BLaER1 (cell line): ENCODE measurements around the gene CD9.

Experiments
- H3K27ac ChIP-seq: shearing (Covaris generic); formaldehyde crosslinking; 2 replicates; pipeline ENCODE4 v1.8.1; 2022
- H3K27me3 ChIP-seq: shearing (Covaris generic); formaldehyde crosslinking; 2 replicates; pipeline ENCODE4 v1.8.1; 2022
- H3K36me3 ChIP-seq: shearing (Covaris generic); formaldehyde crosslinking; 2 replicates; pipeline ENCODE4 v1.8.1; 2022
- H3K4me1 ChIP-seq: shearing (Covaris generic); formaldehyde crosslinking; 2 replicates; pipeline ENCODE4 v1.8.1; 2022
- H3K4me2 ChIP-seq: shearing (Covaris generic); formaldehyde crosslinking; 2 replicates; pipeline ENCODE4 v1.8.1; 2022
- H3K4me3 ChIP-seq: shearing (Covaris generic); formaldehyde crosslinking; 2 replicates; pipeline ENCODE4 v1.8.1; 2022
- H3K9ac ChIP-seq: shearing (Covaris generic); formaldehyde crosslinking; 2 replicates; pipeline ENCODE4 v1.8.1; 2022
- H3K9me3 ChIP-seq: shearing (Covaris generic); formaldehyde crosslinking; 2 replicates; pipeline ENCODE4 v1.8.1; 2022
- H4K20me1 ChIP-seq: shearing (Covaris generic); formaldehyde crosslinking; 2 replicates; pipeline ENCODE4 v1.8.1; 2022
- Cebpa-rat ChIP-seq: shearing (Covaris generic); IDR thresholded peaks from 2 replicates; pipeline ENCODE4 v1.8.1; 2022

The CD9 gene

DNA sequence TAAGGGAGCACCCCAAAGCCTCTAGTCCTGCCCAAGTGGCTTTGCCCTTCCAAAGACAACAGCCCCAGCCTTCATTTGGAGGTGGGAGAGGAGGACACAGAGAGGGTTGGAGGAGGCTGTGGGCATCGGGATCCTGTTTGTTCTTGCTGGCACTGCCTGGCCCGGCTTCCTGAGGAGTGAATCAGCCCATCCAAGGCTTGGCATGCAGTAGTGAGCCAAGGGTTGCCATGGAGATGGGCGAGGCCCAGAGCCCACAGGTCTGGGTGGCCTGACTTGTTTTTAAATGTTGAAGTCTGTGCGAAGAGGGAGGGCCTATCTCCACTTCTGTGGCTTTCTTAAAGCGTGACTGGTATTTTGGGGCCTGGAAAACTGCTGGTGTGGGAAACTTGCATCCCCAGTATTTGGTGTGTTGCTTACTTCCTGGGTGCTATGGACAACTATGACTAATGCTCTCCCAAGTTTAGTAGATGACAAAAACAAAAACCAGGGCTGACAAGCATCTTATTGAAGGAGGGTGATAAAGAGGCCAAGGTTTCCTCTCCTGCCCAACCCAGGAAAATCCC, 15.8 kb downstream of the CD9 start:
- peaks cover 97% of the 10 kb centered on the region for H3K36me3 ChIP-seq
- H4K20me1 ChIP-seq: peaks cover 75% of the 10 kb centered on the region
- H3K27ac ChIP-seq: peak overlapping the region; percentile 99
- TF ChIP-seq Cebpa-rat: no peak
- peak overlapping the region; percentile 15; the same call in 1 of the 2 replicates for H3K4me3 ChIP-seq
- peaks cover 100% of the 10 kb centered on the region for H3K4me1 ChIP-seq
- no peaks in the 10 kb centered on the region for H3K27me3 ChIP-seq
- no peaks in the 10 kb centered on the region for H3K9me3 ChIP-seq
- peak overlapping the region; percentile 100 for H3K4me2 ChIP-seq
- peak overlapping the region; percentile 99 for H3K9ac ChIP-seq

DNA sequence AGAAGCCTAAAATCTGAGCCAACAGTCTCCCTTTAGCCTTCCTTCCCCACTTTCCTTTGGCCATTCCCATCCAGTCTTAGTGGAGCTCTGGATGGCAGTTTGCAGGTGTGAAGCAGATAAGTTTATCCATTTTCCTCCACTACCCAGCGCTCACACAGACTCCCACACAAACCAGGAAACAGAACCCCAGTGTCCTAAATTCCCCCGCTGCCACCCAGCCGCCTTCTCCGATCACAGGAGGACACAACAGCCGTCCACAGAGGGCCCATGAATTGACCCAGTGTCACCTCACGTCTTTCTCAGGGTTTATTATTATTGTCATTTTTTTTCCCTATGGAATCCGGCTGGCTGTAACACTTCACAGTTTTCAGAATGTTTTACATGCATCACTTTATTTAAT, 16.4 kb downstream of the CD9 start:
- Histone ChIP-seq H3K4me1 (peaks cover 100% of the 10 kb centered on the region), H3K4me3 (no peak overlapping the region), H3K27ac (peak overlapping the region; percentile 99), H4K20me1 (peaks cover 81% of the 10 kb centered on the region), H3K27me3 (no peaks in the 10 kb centered on the region), H3K9ac (peak overlapping the region; percentile 99; the same call in 1 of the 2 replicates), H3K4me2 (peak overlapping the region; percentile 100), H3K9me3 (no peaks in the 10 kb centered on the region), H3K36me3 (peaks cover 97% of the 10 kb centered on the region)
- TF ChIP-seq Cebpa-rat: no peak

GRCh38 chr12:6218347-6218925, 18.2 kb downstream of the CD9 start:
- no peak overlapping the region for H3K4me3 ChIP-seq
- H4K20me1 ChIP-seq: peaks cover 95% of the 10 kb centered on the region
- H3K27me3 ChIP-seq: no peaks in the 10 kb centered on the region
- TF ChIP-seq Cebpa-rat: no peak
- H3K9me3 ChIP-seq: no peaks in the 10 kb centered on the region
- H3K4me2 ChIP-seq: peak overlapping the region; percentile 100
- H3K27ac ChIP-seq: peak overlapping the region; percentile 99; the same call in 1 of the 2 replicates
- peaks cover 90% of the 10 kb centered on the region for H3K36me3 ChIP-seq
- H3K4me1 ChIP-seq: peaks cover 100% of the 10 kb centered on the region
- H3K9ac ChIP-seq: peak overlapping the region; percentile 44

- H3K27me3 ChIP-seq: no peaks in the 10 kb centered on the region
- peaks cover 80% of the 10 kb centered on the region for H4K20me1 ChIP-seq
- H3K4me3 ChIP-seq: no peak overlapping the region
- peak overlapping the region; percentile 100 for H3K4me2 ChIP-seq
- peaks cover 88% of the 10 kb centered on the region for H3K36me3 ChIP-seq
- no peak for TF ChIP-seq Cebpa-rat
- H3K4me1 ChIP-seq: peaks cover 100% of the 10 kb centered on the region
- no peaks in the 10 kb centered on the region for H3K9me3 ChIP-seq
- peak overlapping the region; percentile 31 for H3K9ac ChIP-seq
- peak overlapping the region; percentile 96 for H3K27ac ChIP-seq
Observed at GRCh38 chr12:6219980-6220379, 19.8 kb downstream of the CD9 start.

DNA sequence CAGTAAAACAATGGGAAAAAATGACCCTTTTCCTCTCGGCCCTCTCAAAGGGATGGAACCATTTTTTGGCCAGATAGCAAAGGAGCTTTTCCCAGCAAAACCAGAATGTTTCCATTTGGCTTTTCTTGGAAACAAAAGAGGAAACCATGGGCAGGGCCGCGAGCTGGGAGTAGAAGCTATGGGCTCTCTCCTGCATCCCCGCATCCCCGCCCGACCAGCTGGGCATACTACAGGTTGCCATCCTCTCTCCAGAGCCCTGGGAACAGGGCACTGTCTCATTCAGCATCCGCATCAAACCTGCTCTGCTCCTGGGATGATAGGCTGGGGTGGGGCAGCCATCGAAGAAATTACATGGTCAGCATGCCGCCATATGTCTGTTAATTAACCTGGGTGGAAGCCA, 20.9 kb downstream of the CD9 start:
- H4K20me1 ChIP-seq: peaks cover 68% of the 10 kb centered on the region
- H3K4me3 ChIP-seq: no peak overlapping the region
- H3K9me3 ChIP-seq: no peaks in the 10 kb centered on the region
- H3K4me2 ChIP-seq: peak overlapping the region; percentile 100
- no peak for TF ChIP-seq Cebpa-rat
- H3K27me3 ChIP-seq: no peaks in the 10 kb centered on the region
- peaks cover 86% of the 10 kb centered on the region for H3K36me3 ChIP-seq
- H3K27ac ChIP-seq: peak overlapping the region; percentile 96
- peak overlapping the region; percentile 31 for H3K9ac ChIP-seq
- peaks cover 100% of the 10 kb centered on the region for H3K4me1 ChIP-seq

GRCh38 chr12:6222078-6222654, 22.0 kb downstream of the CD9 start:
- Histone ChIP-seq H3K9ac (peak overlapping the region; percentile 61), H4K20me1 (peaks cover 58% of the 10 kb centered on the region), H3K4me3 (no peak overlapping the region; the same call in 1 of the 2 replicates), H3K4me1 (peaks cover 100% of the 10 kb centered on the region), H3K27me3 (no peaks in the 10 kb centered on the region), H3K27ac (peak overlapping the region; percentile 96), H3K4me2 (peak overlapping the region; percentile 100), H3K9me3 (no peaks in the 10 kb centered on the region), H3K36me3 (peaks cover 86% of the 10 kb centered on the region)
- TF ChIP-seq Cebpa-rat: no peak

DNA sequence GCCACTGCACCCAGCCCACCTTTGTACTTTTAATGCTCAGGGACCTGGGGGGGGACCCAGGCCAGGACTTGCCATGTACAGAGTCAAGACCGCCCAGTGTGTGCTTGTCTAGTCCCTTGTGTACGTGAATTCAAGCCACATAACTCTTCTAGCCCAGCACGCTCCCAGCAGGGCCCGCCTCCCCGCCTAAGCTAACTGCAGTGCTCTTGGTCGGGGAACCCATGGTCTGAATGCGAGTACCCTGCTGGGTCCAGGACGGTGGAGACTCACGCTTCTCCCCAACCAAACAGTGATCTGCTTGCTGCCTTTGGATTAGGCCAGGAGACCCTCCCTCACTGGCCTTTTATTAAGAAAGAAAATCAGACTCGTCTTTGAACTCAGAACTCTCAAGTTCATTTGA, 23.3 kb downstream of the CD9 start:
- peak overlapping the region; percentile 57 for H3K4me3 ChIP-seq
- H3K4me2 ChIP-seq: peak overlapping the region; percentile 100
- H3K9ac ChIP-seq: peak overlapping the region; percentile 87
- no peak; the same call in 1 of the 2 replicates for TF ChIP-seq Cebpa-rat
- H3K27ac ChIP-seq: peak overlapping the region; percentile 96
- peaks cover 44% of the 10 kb centered on the region for H4K20me1 ChIP-seq
- peaks cover 86% of the 10 kb centered on the region for H3K36me3 ChIP-seq
- no peaks in the 10 kb centered on the region for H3K9me3 ChIP-seq
- H3K27me3 ChIP-seq: no peaks in the 10 kb centered on the region
- H3K4me1 ChIP-seq: peaks cover 100% of the 10 kb centered on the region

- Histone ChIP-seq H3K4me1 (peaks cover 100% of the 10 kb centered on the region), H3K4me2 (peak overlapping the region; percentile 100), H4K20me1 (peaks cover 34% of the 10 kb centered on the region), H3K36me3 (peaks cover 86% of the 10 kb centered on the region), H3K27me3 (no peaks in the 10 kb centered on the region), H3K27ac (peak overlapping the region; percentile 96), H3K4me3 (peak overlapping the region; percentile 57), H3K9me3 (no peaks in the 10 kb centered on the region), H3K9ac (peak overlapping the region; percentile 87)
- no peak for TF ChIP-seq Cebpa-rat
Observed at GRCh38 chr12:6224550-6224949, 24.4 kb downstream of the CD9 start.

GRCh38 chr12:6225630-6226001, 25.4 kb downstream of the CD9 start:
- no peak for TF ChIP-seq Cebpa-rat
- Histone ChIP-seq H3K4me3 (peak overlapping the region; percentile 57), H3K9me3 (no peaks in the 10 kb centered on the region), H3K4me2 (peak overlapping the region; percentile 100), H3K27me3 (no peaks in the 10 kb centered on the region), H4K20me1 (peaks cover 24% of the 10 kb centered on the region), H3K9ac (peak overlapping the region; percentile 87), H3K36me3 (peaks cover 87% of the 10 kb centered on the region), H3K27ac (peak overlapping the region; percentile 96), H3K4me1 (peaks cover 100% of the 10 kb centered on the region)

DNA sequence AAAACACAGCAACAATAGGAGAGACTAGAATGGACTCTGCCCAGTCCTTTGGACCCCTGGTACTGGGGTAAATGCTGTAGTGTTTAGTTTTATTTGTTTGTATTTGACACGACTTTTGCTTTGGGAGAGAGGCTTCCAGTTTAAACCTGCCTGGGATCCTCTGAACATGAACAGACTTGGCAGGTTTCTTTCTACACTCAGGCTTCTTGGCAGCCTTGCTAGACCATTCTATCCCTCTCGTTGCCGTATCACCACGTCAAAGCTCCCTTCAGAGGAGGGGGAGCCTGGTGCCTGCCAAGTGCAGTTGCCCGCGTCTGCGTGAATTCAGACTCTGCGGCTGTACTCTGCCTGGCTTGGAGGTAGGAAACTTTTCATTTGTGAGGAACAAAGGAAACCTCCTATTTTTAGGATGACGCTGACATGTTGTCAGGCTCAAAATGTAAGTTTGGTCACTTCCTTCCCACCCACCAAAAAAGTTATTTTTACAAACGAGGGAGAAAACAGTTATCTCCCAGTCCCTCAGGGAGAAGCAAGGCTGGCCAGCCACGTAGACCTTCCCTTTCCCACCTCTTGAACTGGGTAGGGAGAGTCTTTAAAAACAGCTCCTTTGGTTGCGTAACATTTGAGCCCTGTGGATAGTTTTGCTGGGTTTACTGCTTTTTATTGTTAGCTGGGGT, 25.9 kb downstream of the CD9 start:
- no peaks in the 10 kb centered on the region for H3K27me3 ChIP-seq
- peaks cover 85% of the 10 kb centered on the region for H3K36me3 ChIP-seq
- peaks cover 21% of the 10 kb centered on the region for H4K20me1 ChIP-seq
- peak overlapping the region; percentile 57 for H3K4me3 ChIP-seq
- peak overlapping the region; percentile 87 for H3K9ac ChIP-seq
- peak overlapping the region; percentile 96 for H3K27ac ChIP-seq
- peak; percentile 98 for TF ChIP-seq Cebpa-rat
- H3K4me1 ChIP-seq: peaks cover 100% of the 10 kb centered on the region
- H3K4me2 ChIP-seq: peak overlapping the region; percentile 100
- H3K9me3 ChIP-seq: no peaks in the 10 kb centered on the region
